EL (cell line): ENCODE measurements around the gene NEXN.

Experiments
- DNase-seq: peaks from one replicate; pipeline ENCODE4 v3.0.0-alpha.2; 2016

The NEXN gene

DNA sequence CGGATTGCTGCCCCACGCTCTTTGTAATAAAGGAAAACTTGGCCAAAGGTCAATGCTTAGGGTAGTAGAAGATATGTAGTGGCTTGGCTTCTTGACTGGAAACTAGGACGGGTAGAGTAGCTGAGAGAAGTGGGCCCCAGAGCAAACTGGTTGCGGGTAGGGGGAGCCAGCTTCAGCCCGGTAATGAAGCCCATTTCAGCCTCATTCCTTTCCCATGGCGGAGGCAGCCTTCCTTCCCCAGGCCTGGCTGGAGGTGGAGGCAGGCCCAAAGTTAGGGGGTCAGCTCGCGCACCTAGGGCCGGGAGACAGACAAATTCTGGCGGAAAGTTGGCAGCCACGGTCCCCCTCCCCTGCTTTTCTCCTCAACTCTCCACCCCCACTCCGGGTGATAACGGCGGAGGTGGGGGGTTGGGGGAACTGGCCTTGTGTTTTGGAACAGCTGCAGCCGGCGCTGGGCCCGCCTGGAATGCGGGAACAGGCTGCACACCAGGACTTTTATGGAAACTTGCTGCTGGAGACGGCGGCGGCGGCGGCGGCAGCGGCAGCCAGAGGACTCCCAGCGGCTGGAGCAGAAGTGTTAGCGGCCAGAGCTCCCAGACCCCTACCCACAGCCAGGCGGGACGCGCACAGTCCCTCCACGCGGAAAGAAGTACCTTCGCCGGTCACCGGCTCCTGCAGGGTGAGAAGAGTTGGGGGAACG, at the start of gene NEXN:
NEXN (plus strand) TSS at position 544 of the 700 bp plus-strand sequence. CDS start 27,483 bp downstream, outside the sequence.
- peak; percentile 82 for DNase-seq

DNA sequence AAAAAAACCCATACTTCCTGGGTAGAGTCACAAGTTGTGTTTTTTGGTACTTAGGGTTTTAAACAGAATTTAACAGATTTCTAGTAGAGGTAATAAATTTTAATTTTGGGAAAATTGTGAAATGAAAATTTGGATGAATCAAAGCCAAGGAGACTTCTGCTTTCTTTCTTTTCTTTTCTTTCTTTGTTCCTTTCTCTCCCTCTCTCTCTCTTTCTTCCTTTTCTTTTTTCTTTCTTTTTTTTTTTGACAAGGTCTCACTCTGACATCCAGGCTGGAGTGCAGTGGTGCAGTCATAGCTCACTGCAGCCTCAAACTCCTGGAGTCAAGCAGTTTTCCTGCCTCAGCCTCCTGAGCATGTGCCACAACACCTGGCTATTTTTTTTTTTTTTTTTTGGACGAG, 46.9 kb upstream of the NEXN start:
- DNase-seq = no peak

DNA sequence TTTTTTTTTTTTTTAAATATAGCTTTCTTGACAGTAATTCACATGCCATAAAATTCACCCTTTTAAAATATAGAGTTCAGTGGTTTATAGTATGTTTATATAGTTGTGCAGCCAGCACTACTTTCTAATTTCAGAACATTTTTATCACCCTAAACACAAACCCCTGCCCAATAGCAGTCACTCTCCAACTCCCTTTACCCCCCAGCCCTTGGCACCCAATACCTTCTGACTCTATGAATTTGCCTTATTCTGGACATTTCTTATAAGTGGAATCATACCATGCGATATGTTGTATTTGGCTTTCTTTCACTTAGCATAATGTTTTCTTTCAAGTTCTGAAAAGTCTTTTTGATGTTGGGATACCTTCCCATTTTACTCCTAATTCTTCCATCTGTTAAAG, 42.5 kb upstream of the NEXN start:
- no peak for DNase-seq

DNA sequence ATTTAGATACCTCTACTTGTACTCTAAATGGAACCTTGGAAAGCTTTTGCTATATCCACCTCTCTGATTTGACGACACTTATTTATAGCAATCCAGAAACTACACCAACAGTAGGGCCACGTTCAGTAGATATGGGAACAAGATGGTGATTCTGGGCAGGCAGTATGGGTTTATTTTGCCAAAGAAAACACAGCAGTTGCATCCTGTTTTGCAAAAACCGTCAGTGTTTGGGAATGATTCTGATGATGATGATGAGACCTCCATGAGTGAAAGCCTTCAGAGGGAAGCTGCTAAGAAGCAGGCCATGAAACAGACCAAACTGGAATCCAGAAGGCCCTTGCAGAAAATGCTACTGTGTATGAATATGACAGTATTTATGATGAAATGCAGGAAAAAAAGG, 41.5 kb upstream of the NEXN start:
- DNase-seq = no peak

GRCh38 chr1:77847621-77848080, 40.8 kb upstream of the NEXN start:
- DNase-seq = no peak

DNA sequence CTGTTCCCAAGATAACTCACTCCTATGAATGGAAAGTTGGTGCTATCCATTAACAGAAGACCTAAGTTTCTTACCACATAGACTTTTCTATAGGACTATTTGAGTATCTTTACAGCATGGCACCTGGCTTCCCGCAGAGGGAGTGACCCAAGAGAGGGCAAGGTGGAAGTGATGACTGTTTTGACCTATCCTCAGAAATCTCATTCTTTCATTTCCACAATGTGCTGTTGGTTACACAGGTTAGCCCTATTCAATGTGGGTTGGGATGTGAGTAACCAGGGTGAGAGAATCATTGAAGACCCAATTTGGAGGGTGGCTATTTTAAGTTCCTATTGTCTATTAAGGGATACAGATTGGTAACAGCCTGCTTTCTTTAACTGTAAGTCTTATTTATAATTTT, 38.3 kb upstream of the NEXN start:
- no peak for DNase-seq

GRCh38 chr1:77857552-77857951, 30.9 kb upstream of the NEXN start:
- DNase-seq = peak; percentile 34

DNA sequence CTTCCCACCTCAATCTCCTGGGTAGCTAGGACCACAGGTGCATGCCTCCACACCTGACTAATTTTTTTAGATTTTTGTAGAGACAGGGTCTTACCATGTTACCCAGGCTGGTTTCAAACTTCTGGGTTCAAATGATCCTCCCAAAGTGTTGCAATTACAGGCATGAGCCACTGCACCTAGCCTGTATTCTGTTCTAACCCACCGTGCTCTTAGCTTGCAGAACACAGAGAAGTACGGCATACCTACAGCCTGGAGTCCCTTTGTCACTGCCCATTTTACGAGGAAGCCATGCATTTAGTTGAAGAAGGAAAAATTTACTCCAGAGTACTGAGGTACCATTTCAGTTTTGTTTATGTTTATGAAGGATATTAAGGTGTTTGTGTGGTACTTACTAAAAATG, 29.7 kb upstream of the NEXN start:
- DNase-seq = no peak

DNA sequence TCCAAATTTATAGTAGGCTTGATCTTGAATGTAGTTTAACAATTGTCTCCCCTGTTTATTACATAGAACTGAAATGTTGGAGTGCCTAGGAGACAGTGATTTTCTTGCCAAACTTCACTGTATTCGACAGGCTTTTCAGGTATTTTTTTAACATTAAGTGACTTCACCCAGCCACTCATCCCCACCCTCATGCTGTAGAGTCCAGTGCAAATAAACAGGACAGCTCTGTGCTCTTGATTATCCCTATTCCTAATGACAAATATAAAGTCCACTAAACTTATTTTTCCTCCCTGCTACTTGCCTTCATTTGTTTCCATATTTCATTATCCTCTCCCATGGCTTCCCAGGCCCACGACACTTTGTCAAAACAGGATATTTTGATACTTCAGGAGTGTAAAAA, 29.2 kb upstream of the NEXN start:
- DNase-seq = no peak

GRCh38 chr1:77866296-77866695, 22.1 kb upstream of the NEXN start:
- DNase-seq = peak; percentile 71

DNA sequence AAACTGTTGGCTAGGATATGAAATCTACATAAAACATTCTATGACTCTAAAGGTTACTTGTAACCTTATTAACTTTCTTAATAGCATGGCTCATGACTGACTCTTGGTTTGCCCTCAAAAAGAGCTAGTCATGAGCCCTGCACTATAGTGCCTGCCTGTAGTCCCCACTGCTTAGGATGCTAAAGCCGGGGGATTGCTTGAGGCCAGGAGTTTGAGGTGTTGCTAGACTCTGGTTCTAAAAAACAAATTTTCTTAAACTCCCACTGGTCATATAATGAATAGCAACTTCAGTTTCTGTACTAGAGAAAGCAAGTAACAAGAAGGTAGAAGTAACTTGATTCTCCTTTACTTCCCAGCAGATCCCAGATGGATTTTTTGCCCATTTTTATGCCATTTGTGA, 15.8 kb upstream of the NEXN start:
- peak; percentile 17 for DNase-seq

DNA sequence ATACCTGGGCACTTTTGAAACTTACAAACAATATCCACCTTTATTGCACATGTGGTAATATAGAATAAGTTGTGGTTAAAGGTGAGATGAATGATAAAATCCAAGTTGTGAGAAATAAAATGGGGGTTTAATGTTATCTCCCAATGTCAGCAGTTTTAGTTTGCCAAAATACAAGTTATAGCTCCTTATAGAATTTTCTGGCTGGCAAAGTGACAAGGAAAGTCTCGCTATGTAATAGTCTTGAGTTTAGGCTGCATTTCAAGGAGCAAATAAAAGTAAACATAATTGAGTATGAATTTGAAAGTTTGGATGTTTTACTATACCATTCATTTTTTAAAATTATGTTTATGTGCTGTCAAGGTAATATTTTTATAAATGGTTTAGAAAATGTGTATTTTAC, 15.0 kb upstream of the NEXN start:
- no peak for DNase-seq

- DNase-seq = peak; percentile 96
Observed at GRCh38 chr1:77874804-77875445, 13.5 kb upstream of the NEXN start.

DNA sequence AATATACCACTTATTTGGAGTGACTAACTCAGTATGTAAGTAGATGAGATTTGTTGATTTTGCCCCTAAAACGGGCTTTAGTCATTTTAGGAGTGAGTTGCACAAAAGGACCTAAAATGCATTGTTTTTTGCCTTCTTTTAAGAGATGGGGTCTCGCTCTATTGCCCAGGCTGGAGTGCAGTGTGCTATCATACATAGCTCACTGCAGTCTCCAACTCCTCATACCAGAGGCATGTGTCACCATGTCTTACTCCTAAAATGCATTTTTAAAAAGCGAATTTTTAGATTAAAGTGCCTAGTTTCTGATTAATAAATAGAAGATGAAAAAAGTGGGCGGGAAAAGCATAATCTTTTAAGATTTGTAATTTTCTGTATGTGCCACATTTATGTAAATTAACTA, 11.5 kb upstream of the NEXN start:
- peak; percentile 63 for DNase-seq

- DNase-seq = no peak
Observed at GRCh38 chr1:77881061-77881460, 7.4 kb upstream of the NEXN start.

DNA sequence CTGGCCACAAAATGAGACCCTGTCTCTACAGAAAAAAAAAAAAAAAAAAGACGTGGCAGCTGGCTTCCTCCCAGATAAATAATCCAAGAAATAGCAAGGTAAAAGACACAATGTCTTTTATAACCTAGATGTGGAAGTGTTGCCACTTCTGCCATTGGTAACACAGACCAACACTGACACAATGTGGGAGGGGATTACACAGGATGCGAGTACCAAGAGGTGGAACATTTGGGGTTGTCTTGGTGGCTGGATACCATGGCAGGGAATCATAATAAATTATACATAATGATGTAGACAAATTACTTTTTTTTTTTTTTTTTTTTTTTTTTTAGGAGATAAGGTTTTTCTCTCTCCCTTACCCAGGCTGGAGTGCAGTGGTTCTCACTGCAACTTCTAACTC, 6.0 kb upstream of the NEXN start:
- DNase-seq = no peak

DNA sequence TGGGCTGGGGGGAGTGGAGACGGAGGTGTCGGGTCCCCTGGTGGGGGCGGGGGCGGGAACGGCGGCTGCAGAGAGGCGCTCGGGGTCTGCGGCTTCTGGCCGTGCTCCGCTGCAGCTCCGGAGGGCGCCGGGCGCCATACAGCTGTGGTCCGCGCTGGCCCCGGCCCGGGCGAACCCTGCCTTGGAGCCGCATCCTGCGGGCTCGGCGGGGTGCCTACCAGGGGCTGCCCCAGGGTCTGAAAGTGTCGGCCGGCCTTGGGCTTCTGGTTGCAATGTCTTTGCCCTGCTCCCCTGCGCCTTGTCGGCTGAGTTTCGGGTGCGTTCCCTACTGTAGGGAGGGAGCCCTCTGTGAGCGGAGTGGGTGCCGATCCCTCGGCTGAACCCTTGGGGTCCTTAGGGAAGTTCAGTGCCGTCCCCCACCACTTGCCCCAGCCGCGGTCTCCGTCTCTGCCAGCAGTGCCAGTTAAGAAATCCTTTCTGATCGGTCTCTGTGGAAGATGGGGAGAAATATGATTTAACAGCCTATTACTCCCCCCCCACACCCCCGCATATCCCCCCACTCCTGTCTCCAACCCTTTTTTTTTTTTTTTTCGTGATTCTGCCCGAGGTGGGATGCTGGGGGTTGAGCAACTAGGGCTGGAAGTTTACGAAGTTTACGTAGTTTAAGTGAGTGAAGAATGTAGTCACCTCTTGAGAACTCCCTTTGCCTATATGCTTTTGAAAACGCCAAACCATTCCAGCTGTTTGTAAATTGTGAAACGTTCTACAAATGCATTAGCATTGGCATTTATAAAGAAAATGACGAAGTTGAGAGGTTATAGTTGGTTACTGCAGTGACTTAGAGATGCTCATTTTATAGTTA, 588 bp downstream of the NEXN start:
- DNase-seq = peak; percentile 75

- DNase-seq = peak; percentile 86
Observed at GRCh38 chr1:77889671-77890070, 1.2 kb downstream of the NEXN start.

- DNase-seq = no peak
Observed at GRCh38 chr1:77891200-77891599, 2.8 kb downstream of the NEXN start.

DNA sequence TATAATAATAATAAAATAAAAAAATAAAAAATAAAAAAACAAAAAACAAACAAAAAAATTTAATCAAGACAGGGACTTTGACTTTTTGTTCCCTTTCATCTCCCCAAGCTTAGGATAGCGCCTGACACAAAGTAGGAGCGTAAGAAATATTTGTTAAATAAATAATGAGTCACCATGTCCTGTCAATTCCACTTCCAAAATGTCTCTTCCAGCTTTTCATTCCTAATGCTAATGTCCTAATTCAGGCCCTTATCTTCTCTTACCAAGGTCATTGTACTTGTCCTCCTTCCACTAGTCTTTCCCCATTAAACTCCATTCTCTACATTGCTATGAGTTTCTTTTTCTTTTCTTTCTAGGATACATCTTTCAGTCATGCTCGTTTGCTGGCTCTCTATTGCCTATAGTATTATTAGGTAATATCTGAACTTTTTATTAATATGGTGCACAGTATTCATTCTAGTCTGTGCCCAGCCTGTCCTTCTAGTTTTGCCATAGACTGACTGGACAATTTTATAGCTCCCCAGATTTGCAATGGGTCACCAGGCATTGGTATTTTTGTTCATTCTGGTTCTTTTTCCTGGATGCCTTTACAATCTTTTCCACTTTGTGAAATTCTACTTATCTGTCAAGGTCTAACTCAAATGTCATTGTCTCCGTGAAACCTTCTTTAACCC, 11.4 kb downstream of the NEXN start:
- peak; percentile 45 for DNase-seq

GRCh38 chr1:77900687-77901293, 12.4 kb downstream of the NEXN start:
- DNase-seq = peak; percentile 62

DNA sequence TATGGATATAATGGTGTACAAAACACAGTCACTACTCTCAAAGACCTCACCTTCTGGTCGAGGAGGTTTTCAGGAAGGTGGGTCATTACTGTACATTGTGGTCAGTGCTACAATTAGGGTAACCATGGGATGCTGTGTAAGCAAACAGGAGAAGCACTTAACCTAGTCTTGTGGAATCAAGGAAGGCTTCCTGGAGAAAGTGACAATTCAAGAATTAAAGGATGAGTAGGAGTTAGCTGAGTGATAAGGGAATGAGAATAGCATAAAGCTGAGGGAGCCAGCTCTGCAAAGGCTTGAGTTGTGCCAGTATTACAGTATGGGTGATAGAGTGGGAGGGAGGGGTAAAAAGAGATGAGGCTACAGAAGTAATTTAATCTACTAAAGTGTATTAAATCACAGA, 17.2 kb downstream of the NEXN start:
- DNase-seq = no peak
